ENCODE data around the gene PRODH.
"Not testable (repeated sequence)": the region's sequence is repeated elsewhere in the genome, so short reads cannot be mapped to it uniquely, and the experiment has no call there.

PRODH gene

GRCh38 chr22:18968011-18968749, 32.1 kb upstream of the PRODH start:
- DNase-seq: no peak

GRCh38 chr22:18967391-18968010, 31.4 kb upstream of the PRODH start:
- not testable (repeated sequence) for DNase-seq

- DNase-seq: no peak
These were observed 30.7 kb upstream of the PRODH start for GRCh38 chr22:18966748-18967147.

- no peak for DNase-seq
These were observed 29.7 kb upstream of the PRODH start for GRCh38 chr22:18965526-18966421.

- DNase-seq: not testable (repeated sequence)
These were observed 28.6 kb upstream of the PRODH start for GRCh38 chr22:18964501-18965265.

- not testable (repeated sequence) for DNase-seq
These were observed 28.0 kb upstream of the PRODH start for GRCh38 chr22:18964051-18964450.

- DNase-seq: no peak
These were observed 26.2 kb upstream of the PRODH start for GRCh38 chr22:18962308-18962635.

- DNase-seq: not testable (repeated sequence)
These were observed 25.7 kb upstream of the PRODH start for GRCh38 chr22:18961632-18962307.

GRCh38 chr22:18961201-18961600, 25.1 kb upstream of the PRODH start:
- not testable (repeated sequence) for DNase-seq

GRCh38 chr22:18960166-18960820, 24.2 kb upstream of the PRODH start:
- not testable (repeated sequence) for DNase-seq

- DNase-seq: not testable (repeated sequence)
These were observed 23.6 kb upstream of the PRODH start for GRCh38 chr22:18959741-18960140.

- not testable (repeated sequence) for DNase-seq
These were observed 23.2 kb upstream of the PRODH start for GRCh38 chr22:18959266-18959665.

- DNase-seq: not testable (repeated sequence)
These were observed 22.6 kb upstream of the PRODH start for GRCh38 chr22:18958738-18959137.

GRCh38 chr22:18958321-18958705, 22.2 kb upstream of the PRODH start:
- not testable (repeated sequence) for DNase-seq

- DNase-seq: not testable (repeated sequence)
These were observed 21.7 kb upstream of the PRODH start for GRCh38 chr22:18957621-18958320.

GRCh38 chr22:18956956-18957355, 20.9 kb upstream of the PRODH start:
- DNase-seq: not testable (repeated sequence)

- DNase-seq: not testable (repeated sequence)
These were observed 20.2 kb upstream of the PRODH start for GRCh38 chr22:18956121-18956895.

GRCh38 chr22:18955696-18956095, 19.6 kb upstream of the PRODH start:
- no peak for DNase-seq

- no peak for DNase-seq
These were observed 19.0 kb upstream of the PRODH start for GRCh38 chr22:18954990-18955571.
